MM.1S (cell line): ENCODE data around the gene SOX2.

ENCODE experiments used
- DNase-seq: peaks from one replicate; pipeline ENCODE4 v3.0.0-alpha.2; 2015
- H2AFZ ChIP-seq: fragments of 300-600 bp; sonication (generic); 2 replicates; pipeline ENCODE4 v1.6.0; 2016; ENCODE audit warnings: antibody characterized with exemption, low read length
- H3F3A ChIP-seq: fragments of 300-600 bp; sonication (generic); 2 replicates; pipeline ENCODE4 v1.6.1; 2016; ENCODE audit warnings: mild to moderate bottlenecking, antibody characterized with exemption, low read length, moderate library complexity, mixed read lengths; ENCODE audit not compliant: insufficient read depth
- H3K27ac ChIP-seq: fragments of 300-600 bp; sonication (generic); 2 replicates; pipeline ENCODE4 v1.5.1; 2016; ENCODE audit warnings: mild to moderate bottlenecking, low read length
- H3K27me3 ChIP-seq: fragments of 300-600 bp; sonication (generic); replicated peaks from 2 replicates; pipeline ENCODE4 v1.6.0; 2016; ENCODE audit warnings: low read length; ENCODE audit not compliant: insufficient read depth
- H3K36me3 ChIP-seq: fragments of 300-600 bp; sonication (generic); replicated peaks from 2 replicates; pipeline ENCODE4 v1.6.1; 2016; ENCODE audit warnings: mild to moderate bottlenecking, low read length, mixed read lengths; ENCODE audit not compliant: insufficient read depth
- H3K4me1 ChIP-seq: fragments of 300-600 bp; sonication (generic); 2 replicates; pipeline ENCODE4 v1.6.1; 2016; ENCODE audit warnings: low read length, mixed read lengths
- H3K4me2 ChIP-seq: fragments of 300-600 bp; sonication (generic); 2 replicates; pipeline ENCODE4 v1.6.0; 2016; ENCODE audit warnings: low read depth, low read length
- H3K4me3 ChIP-seq: fragments of 300-600 bp; sonication (generic); 2 replicates; pipeline ENCODE4 v1.5.1; 2016; ENCODE audit warnings: low read length, mixed read lengths
- H3K79me2 ChIP-seq: fragments of 300-600 bp; sonication (generic); 2 replicates; pipeline ENCODE4 v1.6.1; 2016; ENCODE audit warnings: mixed run types, low read length, mixed read lengths
- H3K9ac ChIP-seq: fragments of 300-600 bp; sonication (generic); 2 replicates; pipeline ENCODE4 v1.6.1; 2016; ENCODE audit warnings: low read length, mixed read lengths
- H3K9me2 ChIP-seq: fragments of 300-600 bp; sonication (generic); replicated peaks from 2 replicates; pipeline ENCODE4 v1.6.1; 2016; ENCODE audit warnings: mild to moderate bottlenecking, low read length, mixed read lengths; ENCODE audit not compliant: insufficient read depth
- H3K9me3 ChIP-seq: fragments of 300-600 bp; sonication (generic); replicated peaks from 2 replicates; pipeline ENCODE4 v1.6.1; 2016; ENCODE audit warnings: mild to moderate bottlenecking, low read length, mixed read lengths; ENCODE audit not compliant: insufficient read depth
- H4K20me1 ChIP-seq: fragments of 300-600 bp; sonication (generic); 2 replicates; pipeline ENCODE4 v1.6.1; 2016; ENCODE audit warnings: mild to moderate bottlenecking, low read length, moderate library complexity, mixed read lengths; ENCODE audit not compliant: insufficient read depth
- CTCF ChIP-seq: fragments of 300-600 bp; sonication (generic); IDR thresholded peaks from 2 replicates; pipeline ENCODE4 v1.5.1; 2016; ENCODE audit warnings: antibody characterized with exemption, low read length, mixed read lengths
- EZH2 ChIP-seq: fragments of 300-600 bp; sonication (generic); optimal IDR thresholded peaks from 2 replicates; pipeline ENCODE3; 2017; ENCODE audit warnings: low read depth, mild to moderate bottlenecking, antibody characterized with exemption, low read length, mixed read lengths
- EZH2phosphoT487 ChIP-seq: fragments of 300-600 bp; sonication (generic); IDR thresholded peaks from 2 replicates; pipeline ENCODE4 v1.6.1; 2018; ENCODE audit warnings: antibody characterized with exemption, low read length

SOX2 gene

GRCh38 chr3:181726351-181727330 is 14.9 kb downstream of the SOX2 start:
- Histone ChIP-seq H3K4me3 (peak overlapping the region; percentile 62), H3F3A (no peaks in the 10 kb centered on the region), H4K20me1 (no peaks in the 10 kb centered on the region), H2AFZ (peak overlapping the region; percentile 82), H3K27ac (peak overlapping the region; percentile 6; the same call in 1 of the 2 replicates), H3K36me3 (no peaks in the 10 kb centered on the region), H3K9ac (peak overlapping the region; percentile 33; the same call in 1 of the 2 replicates), H3K4me1 (peaks cover 4% of the 10 kb centered on the region; the same call in 1 of the 2 replicates), H3K9me2 (no peaks in the 10 kb centered on the region), H3K4me2 (peak overlapping the region; percentile 73), H3K27me3 (no peaks in the 10 kb centered on the region), H3K79me2 (no peaks in the 10 kb centered on the region), H3K9me3 (no peaks in the 10 kb centered on the region)
- TF ChIP-seq EZH2phosphoT487 (no peak), CTCF (peak; percentile 44)
- DNase-seq, result peak; percentile 67

GRCh38 chr3:181727341-181728032 is 15.8 kb downstream of the SOX2 start:
- Histone ChIP-seq H3K4me3 (peak overlapping the region; percentile 62), H3K9me3 (no peaks in the 10 kb centered on the region), H3K36me3 (no peaks in the 10 kb centered on the region), H3K27ac (peak overlapping the region; percentile 6; the same call in 1 of the 2 replicates), H3K4me2 (peak overlapping the region; percentile 73), H3K4me1 (peaks cover 4% of the 10 kb centered on the region; the same call in 1 of the 2 replicates), H3K79me2 (no peaks in the 10 kb centered on the region), H3F3A (no peaks in the 10 kb centered on the region), H3K9ac (peak overlapping the region; percentile 33; the same call in 1 of the 2 replicates), H4K20me1 (no peaks in the 10 kb centered on the region), H2AFZ (peak overlapping the region; percentile 82), H3K27me3 (no peaks in the 10 kb centered on the region), H3K9me2 (no peaks in the 10 kb centered on the region)
- peak; percentile 46 for DNase-seq
- TF ChIP-seq EZH2phosphoT487 (no peak), CTCF (no peak)

- DNase-seq, result no peak
- H3K4me2 ChIP-seq, result no peak overlapping the region
- no peak overlapping the region for H3K27ac ChIP-seq
- no peaks in the 10 kb centered on the region for H3K36me3 ChIP-seq
- no peaks in the 10 kb centered on the region for H3K9me2 ChIP-seq
- no peaks in the 10 kb centered on the region for H3K79me2 ChIP-seq
- H3K9ac ChIP-seq, result no peak overlapping the region
- no peak overlapping the region for H3K4me3 ChIP-seq
- H3K9me3 ChIP-seq, result no peaks in the 10 kb centered on the region
- peaks cover 4% of the 10 kb centered on the region; the same call in 1 of the 2 replicates for H3K4me1 ChIP-seq
- H2AFZ ChIP-seq, result no peak overlapping the region
- no peaks in the 10 kb centered on the region for H3K27me3 ChIP-seq
- TF ChIP-seq CTCF, result no peak
- TF ChIP-seq EZH2phosphoT487, result no peak
- no peak for TF ChIP-seq EZH2
- no peaks in the 10 kb centered on the region for H4K20me1 ChIP-seq
- H3F3A ChIP-seq, result no peaks in the 10 kb centered on the region
Observed at GRCh38 chr3:181728470-181729340, 17.0 kb downstream of the SOX2 start.
